Naive thymus-derived CD4-positive, alpha-beta T cell (primary cell): ENCODE measurements around the gene CPE. TPM values are rescaled to one million over a fixed set of nuclear protein-coding genes. Genes with fewer than 3 reads are reported as not detected.

Source experiments
- ATAC-seq: fragments of 150-1000 bp; cut with Tn5 transposase; 2 replicates; pipeline ENCODE4 v1.10.0; 2021; ENCODE audit warnings: mild to moderate bottlenecking, moderate library complexity
- CTCF ChIA-PET: fragments of 350-600 bp; sonication (Branson Sonifier 250); formaldehyde crosslinking; loops from one replicate; lab custom pipeline; 2021; ENCODE audit warnings: antibody characterized with exemption; lab: Charles Lee
- POLR2A ChIA-PET: fragments of 350-600 bp; sonication (Branson Sonifier 250); formaldehyde crosslinking; loops from one replicate; lab custom pipeline; 2021; ENCODE audit warnings: antibody characterized with exemption, inconsistent platforms; lab: Charles Lee
- DNase-seq, 9 donors: peaks; one replicate each; pipeline versions ENCODE4 v3.0.0 to v3.0.0-alpha.2; 2020 to 2022; ENCODE audit warnings: mixed read lengths in 1 of 9
- H3K27ac ChIP-seq: one replicate; pipeline ENCODE4 v1.7.0; 2013; ENCODE audit warnings: mild to moderate bottlenecking, low read depth, low read length, moderate library complexity
- H3K27me3 ChIP-seq, 2 donors: one replicate each; pipeline ENCODE4 v1.7.0; 2013; ENCODE audit warnings: low read length in 2 of 2, mild to moderate bottlenecking in 2 of 2, moderate library complexity in 2 of 2; ENCODE audit not compliant: control insufficient read depth in 2 of 2, insufficient read depth in 2 of 2
- H3K36me3 ChIP-seq, 3 experiments: 1 replicate in 2 of 3; 2 replicates in 1 of 3; pipeline ENCODE4 v1.7.0; 2013; ENCODE audit warnings: low read length in 3 of 3, mild to moderate bottlenecking in 3 of 3, moderate library complexity in 1 of 3; ENCODE audit not compliant: insufficient read depth in 3 of 3, control insufficient read depth in 2 of 3
- H3K4me1 ChIP-seq, 2 donors: one replicate each; pipeline ENCODE4 v1.7.0; 2013; ENCODE audit warnings: low read length in 2 of 2, mild to moderate bottlenecking in 2 of 2, moderate library complexity in 1 of 2; ENCODE audit not compliant: control insufficient read depth in 2 of 2, insufficient read depth in 2 of 2
- H3K4me3 ChIP-seq: 2 replicates; pipeline ENCODE4 v1.7.0; 2013; ENCODE audit warnings: mild to moderate bottlenecking, low read length
- H3K9me3 ChIP-seq, 3 experiments: 1 replicate in 2 of 3; 2 replicates in 1 of 3; pipeline ENCODE4 v1.7.0; 2013; ENCODE audit warnings: low read length in 3 of 3; ENCODE audit not compliant: control insufficient read depth in 2 of 3
- H3K27ac Mint-ChIP-seq, 9 donors: one replicate each; pipeline ENCODE4 v1.8.0; 2020 to 2022; ENCODE audit warnings: mixed read lengths in 9 of 9, mild to moderate bottlenecking in 8 of 9, moderate library complexity in 5 of 9, inconsistent platforms in 2 of 9
- H3K27me3 Mint-ChIP-seq, 5 donors: one replicate each; pipeline ENCODE4 v1.8.0; 2021 to 2022; ENCODE audit warnings: mixed read lengths in 5 of 5, mild to moderate bottlenecking in 1 of 5
- H3K36me3 Mint-ChIP-seq, 5 donors: one replicate each; pipeline ENCODE4 v1.8.0; 2020 to 2022; ENCODE audit warnings: mixed read lengths in 5 of 5, mild to moderate bottlenecking in 3 of 5, inconsistent platforms in 1 of 5
- H3K4me1 Mint-ChIP-seq, 7 donors: one replicate each; pipeline ENCODE4 v1.8.0; 2020 to 2022; ENCODE audit warnings: mixed read lengths in 7 of 7, mild to moderate bottlenecking in 3 of 7, inconsistent platforms in 1 of 7
- H3K4me3 Mint-ChIP-seq, 10 donors: one replicate each; pipeline ENCODE4 v1.8.0; 2020 to 2022; ENCODE audit warnings: mild to moderate bottlenecking in 10 of 10, mixed read lengths in 10 of 10, moderate library complexity in 6 of 10, inconsistent platforms in 2 of 10
- H3K9me3 Mint-ChIP-seq, 11 donors: one replicate each; pipeline ENCODE4 v1.8.0; 2020 to 2022; ENCODE audit warnings: mixed read lengths in 11 of 11, mild to moderate bottlenecking in 4 of 11, inconsistent platforms in 1 of 11, moderate library complexity in 1 of 11
- intact Hi-C, 2 donors: fragments of 100-400 bp; cut with micrococcal nuclease; formaldehyde crosslinking; loops; one replicate each; pipeline ENCODE4 v1.15.1; 2023
- polyA plus RNA-seq, 2 donors: library from polyadenylated mRNA; unstranded; fragments of 300-500 nt; fragmentation: Illumina TruSeq; gene quantifications; one replicate each; pipeline ENCODE4 v1.2.3, GENCODE V29; 2021
- total RNA-seq, 6 experiments: library from RNA in 5 of 6; stranded (reverse) in 5 of 6; gene quantifications; 1 replicate in 5 of 6; 2 replicates in 1 of 6; pipeline ENCODE4 v1.2.3 and lab custom pipeline; 2021 to 2026

The CPE gene
- total and polyA plus RNA-seq, 7 experiments from 2014 or later: 0.09 to 0.10 TPM; not detected in 5

DNA sequence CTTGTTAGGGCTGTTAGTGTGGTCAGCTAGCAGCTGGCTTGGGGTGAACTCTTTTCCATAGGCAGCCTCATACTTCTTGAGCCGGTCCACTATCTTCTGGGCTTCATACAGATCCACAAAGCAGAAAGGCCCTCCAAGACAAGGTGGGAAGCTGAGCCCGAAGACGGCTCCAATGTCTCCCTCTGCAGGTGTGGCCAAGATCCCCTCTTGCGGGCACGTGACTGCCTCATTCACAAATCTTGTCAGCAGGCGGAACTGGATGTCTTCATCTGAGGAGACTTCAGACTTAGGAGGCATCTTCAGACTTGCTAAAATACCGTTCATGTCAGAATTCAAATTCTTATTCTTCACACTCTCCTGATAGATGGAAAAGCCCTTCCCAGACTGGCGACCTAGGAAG, 25.3 kb downstream of the CPE start:
- H3K4me1 ChIP-seq: no peaks in the 10 kb centered on the region
- intact Hi-C loops: no loop called here
- Mint-ChIP-seq H3K9me3 (no peaks in the 10 kb centered on the region), H3K4me1 (no peaks in the 10 kb centered on the region), H3K27ac (no peak overlapping the region), H3K27me3 (peaks cover 3 to 17% (median 5%) of the 10 kb centered on the region in 5 donors), H3K4me3 (no peak overlapping the region), H3K36me3 (peaks cover 0 to 3% (median 0%) of the 10 kb centered on the region in 5 donors)
- ATAC-seq: no peak
- no peaks in the 10 kb centered on the region for H3K9me3 ChIP-seq
- CTCF ChIA-PET: no interaction called here
- POLR2A ChIA-PET: no interaction called here
- no peaks in the 10 kb centered on the region for H3K36me3 ChIP-seq
- DNase-seq: no peak
- H3K27ac ChIP-seq: no peak overlapping the region
- H3K4me3 ChIP-seq: no peak overlapping the region
- no peaks in the 10 kb centered on the region for H3K27me3 ChIP-seq

DNA sequence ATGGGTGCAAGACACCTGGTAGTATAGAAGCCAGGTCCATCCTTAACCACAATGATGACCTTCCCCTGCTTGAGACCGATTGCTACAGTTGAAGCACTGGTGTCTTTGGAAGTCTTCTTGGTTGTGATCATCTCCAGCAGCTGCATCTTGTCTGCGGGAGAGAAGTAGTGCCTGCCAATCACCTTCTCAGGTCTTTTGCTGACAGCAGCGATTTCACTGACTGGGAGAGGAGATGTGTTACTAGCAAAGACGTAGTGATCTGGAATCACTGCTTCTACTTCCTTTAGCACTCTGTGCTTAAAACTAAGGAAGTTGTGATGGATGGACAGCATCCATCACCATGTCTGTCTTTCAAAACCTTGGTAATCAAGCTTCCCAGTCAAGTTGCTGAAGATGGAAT, 25.9 kb downstream of the CPE start:
- no peak overlapping the region for H3K4me3 ChIP-seq
- intact Hi-C loops: no loop called here
- H3K4me1 ChIP-seq: no peaks in the 10 kb centered on the region
- peaks cover 0 to 3% (median 0%) of the 10 kb centered on the region in 5 donors for H3K36me3 Mint-ChIP-seq
- no peak for ATAC-seq
- no peak overlapping the region for H3K4me3 Mint-ChIP-seq
- no peaks in the 10 kb centered on the region for H3K9me3 Mint-ChIP-seq
- peaks cover 3 to 13% (median 5%) of the 10 kb centered on the region in 5 donors for H3K27me3 Mint-ChIP-seq
- ChIA-PET POLR2A (no interaction called here), CTCF (no interaction called here)
- no peaks in the 10 kb centered on the region for H3K4me1 Mint-ChIP-seq
- no peaks in the 10 kb centered on the region for H3K36me3 ChIP-seq
- H3K27ac ChIP-seq: no peak overlapping the region
- DNase-seq: no peak
- no peaks in the 10 kb centered on the region for H3K27me3 ChIP-seq
- H3K9me3 ChIP-seq: no peaks in the 10 kb centered on the region
- H3K27ac Mint-ChIP-seq: no peak overlapping the region

DNA sequence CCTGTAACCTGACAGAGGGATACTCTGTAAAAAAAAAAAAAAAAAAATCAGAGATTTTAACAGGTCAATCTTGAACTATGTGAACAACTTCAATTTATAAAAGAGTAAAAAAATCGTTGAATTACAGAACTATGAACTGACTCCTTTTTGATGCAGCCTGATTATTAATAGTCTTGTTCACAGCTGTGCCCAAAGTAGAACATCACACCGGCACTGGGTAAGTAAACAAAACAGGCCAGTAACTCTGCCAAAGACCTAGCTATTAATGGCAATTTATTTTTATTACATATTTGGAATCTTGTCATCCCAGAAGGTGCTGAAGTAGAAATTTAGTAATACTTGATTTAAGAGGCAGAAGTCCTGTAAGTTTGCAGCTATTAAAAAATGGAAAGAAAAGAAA, 31.4 kb downstream of the CPE start:
- no peak overlapping the region for H3K4me3 Mint-ChIP-seq
- H3K36me3 Mint-ChIP-seq: peaks cover 0 to 7% (median 0%) of the 10 kb centered on the region in 5 donors
- ATAC-seq: no peak
- H3K4me1 Mint-ChIP-seq: no peaks in the 10 kb centered on the region
- no peaks in the 10 kb centered on the region for H3K9me3 ChIP-seq
- H3K27me3 Mint-ChIP-seq: peaks cover 0 to 18% (median 8%) of the 10 kb centered on the region in 5 donors
- POLR2A ChIA-PET: no interaction called here
- peaks cover 0 to 2% (median 0%) of the 10 kb centered on the region in 11 donors for H3K9me3 Mint-ChIP-seq
- no peak for DNase-seq
- no peak overlapping the region for H3K27ac Mint-ChIP-seq
- intact Hi-C loops: no loop called here
- no peak overlapping the region for H3K27ac ChIP-seq
- H3K4me1 ChIP-seq: no peaks in the 10 kb centered on the region
- CTCF ChIA-PET: interaction anchor here (0.7 kb wide), 1 partner anchor 715 kb away, joined by 5 read pairs; no protein-coding TSS in a partner anchor
- H3K4me3 ChIP-seq: no peak overlapping the region
- H3K27me3 ChIP-seq: no peaks in the 10 kb centered on the region
- H3K36me3 ChIP-seq: no peaks in the 10 kb centered on the region

DNA sequence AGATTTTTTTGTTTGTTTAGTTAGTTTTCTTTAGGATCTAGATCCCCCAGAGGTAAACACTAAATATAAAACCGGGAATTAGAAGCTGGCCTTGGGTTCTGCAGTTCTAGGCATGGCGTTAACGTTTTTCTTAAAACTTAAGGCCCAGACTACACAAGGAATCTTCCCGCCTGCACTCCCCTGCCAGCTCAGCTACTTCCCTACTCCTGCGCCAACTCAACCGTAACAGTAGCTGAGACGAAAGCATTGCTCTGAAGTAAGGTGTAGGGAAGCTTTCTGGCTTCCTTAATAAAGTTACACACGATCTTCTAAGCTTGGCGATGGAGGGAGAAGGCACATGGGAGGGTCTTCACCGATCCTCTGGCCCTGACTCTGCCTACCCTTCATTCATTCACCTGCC, 37.1 kb downstream of the CPE start:
- no peak overlapping the region for H3K27ac Mint-ChIP-seq
- POLR2A ChIA-PET: no interaction called here

DNA sequence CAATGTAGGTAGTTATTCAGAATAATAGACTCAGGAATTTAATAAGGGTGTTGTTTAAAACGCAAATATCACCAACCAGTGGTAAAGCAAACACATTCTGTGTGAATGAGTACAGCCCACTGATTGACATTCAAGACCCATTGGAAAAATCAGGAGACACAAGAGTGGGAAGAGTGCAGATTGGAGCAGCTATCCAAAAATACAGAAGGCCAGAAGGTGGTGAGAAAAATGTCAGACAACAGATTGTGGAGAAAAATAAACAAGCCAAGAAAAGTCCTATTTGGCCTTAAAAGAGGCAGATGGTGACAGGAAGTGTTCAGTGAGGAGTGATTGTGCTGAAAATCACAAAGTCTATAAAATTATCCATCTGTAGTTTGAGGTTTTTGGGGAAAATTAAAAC, 39.3 kb downstream of the CPE start:
- Mint-ChIP-seq H3K27me3 (peaks cover 0 to 15% (median 9%) of the 10 kb centered on the region in 5 donors), H3K4me1 (no peaks in the 10 kb centered on the region), H3K4me3 (no peak overlapping the region), H3K9me3 (peaks cover 0 to 2% (median 0%) of the 10 kb centered on the region in 11 donors), H3K36me3 (peaks cover 0 to 1% (median 0%) of the 10 kb centered on the region in 5 donors), H3K27ac (no peak overlapping the region)
- ChIA-PET CTCF (no interaction called here), POLR2A (no interaction called here)
- no peaks in the 10 kb centered on the region for H3K36me3 ChIP-seq
- H3K27ac ChIP-seq: no peak overlapping the region
- no peaks in the 10 kb centered on the region for H3K27me3 ChIP-seq
- H3K9me3 ChIP-seq: no peaks in the 10 kb centered on the region
- ATAC-seq (no peak), DNase-seq (no peak)
- no peaks in the 10 kb centered on the region for H3K4me1 ChIP-seq
- intact Hi-C loops: no loop called here
- no peak overlapping the region for H3K4me3 ChIP-seq

More for the DNA sequence above, 37.1 kb downstream of the CPE start:
- Histone ChIP-seq H3K9me3 (no peaks in the 10 kb centered on the region), H3K36me3 (no peaks in the 10 kb centered on the region), H3K27me3 (no peaks in the 10 kb centered on the region), H3K4me1 (no peaks in the 10 kb centered on the region), H3K27ac (no peak overlapping the region), H3K4me3 (no peak overlapping the region)
- H3K4me3 Mint-ChIP-seq: no peak overlapping the region
- no peaks in the 10 kb centered on the region for H3K4me1 Mint-ChIP-seq
- H3K27me3 Mint-ChIP-seq: peaks cover 0 to 15% (median 13%) of the 10 kb centered on the region in 5 donors
- no peak for ATAC-seq
- CTCF ChIA-PET: interaction anchor here (0.6 kb wide), 1 partner anchor 99 kb away, joined by 3 read pairs; no protein-coding TSS in a partner anchor
- H3K9me3 Mint-ChIP-seq: peaks cover 0 to 2% (median 0%) of the 10 kb centered on the region in 11 donors
- intact Hi-C loops: no loop called here
- DNase-seq: no peak
- peaks cover 0 to 4% (median 0%) of the 10 kb centered on the region in 5 donors for H3K36me3 Mint-ChIP-seq

DNA sequence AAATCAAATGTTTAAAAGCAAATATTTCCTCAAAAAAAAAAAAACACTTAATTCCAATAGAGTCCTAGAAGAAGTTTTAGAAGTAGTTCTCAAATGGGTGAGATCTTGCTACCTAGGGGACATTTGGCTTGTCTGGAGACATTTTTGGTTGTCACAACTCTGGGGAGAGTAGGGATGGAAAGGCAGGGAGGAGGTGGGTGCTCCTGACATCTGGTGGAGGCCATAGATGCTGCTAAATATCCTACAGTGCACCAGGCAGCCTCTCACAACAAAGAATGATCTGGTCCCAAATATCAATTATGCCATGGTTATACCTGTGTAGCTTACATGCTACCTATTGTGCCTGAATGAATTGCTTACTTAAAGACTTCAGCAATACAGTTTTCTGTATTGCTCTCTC, 46.8 kb downstream of the CPE start:
- DNase-seq: peak in 1 of 9 donors; percentile 1
- Histone ChIP-seq H3K9me3 (no peaks in the 10 kb centered on the region), H3K4me3 (no peak overlapping the region), H3K27me3 (peaks cover 0 to 3% of the 10 kb centered on the region in 2 donors), H3K4me1 (no peaks in the 10 kb centered on the region), H3K27ac (no peak overlapping the region), H3K36me3 (no peaks in the 10 kb centered on the region)
- H3K4me3 Mint-ChIP-seq: no peak overlapping the region
- H3K9me3 Mint-ChIP-seq: peaks cover 0 to 2% (median 0%) of the 10 kb centered on the region in 11 donors
- intact Hi-C loops: no loop called here
- ChIA-PET CTCF (interaction anchor here (1.3 kb wide), 1 partner anchor 295 kb away, joined by 4 read pairs; no protein-coding TSS in a partner anchor), POLR2A (no interaction called here)
- no peak for ATAC-seq
- no peaks in the 10 kb centered on the region for H3K36me3 Mint-ChIP-seq
- H3K27ac Mint-ChIP-seq: no peak overlapping the region
- H3K27me3 Mint-ChIP-seq: peaks cover 0 to 14% (median 5%) of the 10 kb centered on the region in 5 donors
- H3K4me1 Mint-ChIP-seq: no peaks in the 10 kb centered on the region

DNA sequence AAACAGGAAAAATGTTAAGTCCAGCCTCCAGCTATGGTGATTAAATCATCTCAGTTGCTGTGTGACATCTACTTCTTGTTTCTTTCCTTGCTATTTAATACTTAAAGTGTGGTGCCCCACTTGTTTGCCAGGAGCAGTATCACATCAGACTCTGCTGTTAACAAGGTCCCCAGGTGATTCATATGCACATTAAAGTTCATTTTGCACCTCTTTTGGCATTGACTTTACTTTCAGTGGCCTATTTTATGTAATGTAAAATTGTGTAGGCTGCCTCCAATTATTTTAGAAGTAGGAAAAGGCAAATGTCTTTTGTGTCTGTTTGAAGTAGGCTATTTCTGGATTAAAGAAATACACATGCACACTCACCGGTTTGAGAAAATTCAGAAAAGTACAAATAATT, 47.5 kb downstream of the CPE start:
- Mint-ChIP-seq H3K27me3 (peaks cover 0 to 16% (median 5%) of the 10 kb centered on the region in 5 donors), H3K4me3 (no peak overlapping the region), H3K36me3 (no peaks in the 10 kb centered on the region), H3K27ac (no peak overlapping the region), H3K4me1 (no peaks in the 10 kb centered on the region), H3K9me3 (peaks cover 0 to 2% (median 0%) of the 10 kb centered on the region in 11 donors)
- Histone ChIP-seq H3K9me3 (no peaks in the 10 kb centered on the region), H3K36me3 (no peaks in the 10 kb centered on the region), H3K4me1 (no peaks in the 10 kb centered on the region), H3K4me3 (no peak overlapping the region), H3K27ac (no peak overlapping the region), H3K27me3 (peaks cover 0 to 3% of the 10 kb centered on the region in 2 donors)
- DNase-seq: no peak
- intact Hi-C loops: no loop called here
- ChIA-PET POLR2A (no interaction called here), CTCF (interaction anchor here (1.3 kb wide), 1 partner anchor 295 kb away, joined by 4 read pairs; no protein-coding TSS in a partner anchor)
- ATAC-seq: no peak
